Urothelium cell line (cell line): ENCODE data around the gene P3R3URF.

Experiments used
- DNase-seq: peaks from one replicate; pipeline ENCODE4 v3.0.0; 2011; ENCODE audit warnings: low spot score, mixed read lengths
- FAIRE-seq: peaks from 2 replicates; lab custom pipeline; 2011; peaks lifted over from hg19 to GRCh38; lab: Jason Lieb, UNC

Gene P3R3URF

DNA sequence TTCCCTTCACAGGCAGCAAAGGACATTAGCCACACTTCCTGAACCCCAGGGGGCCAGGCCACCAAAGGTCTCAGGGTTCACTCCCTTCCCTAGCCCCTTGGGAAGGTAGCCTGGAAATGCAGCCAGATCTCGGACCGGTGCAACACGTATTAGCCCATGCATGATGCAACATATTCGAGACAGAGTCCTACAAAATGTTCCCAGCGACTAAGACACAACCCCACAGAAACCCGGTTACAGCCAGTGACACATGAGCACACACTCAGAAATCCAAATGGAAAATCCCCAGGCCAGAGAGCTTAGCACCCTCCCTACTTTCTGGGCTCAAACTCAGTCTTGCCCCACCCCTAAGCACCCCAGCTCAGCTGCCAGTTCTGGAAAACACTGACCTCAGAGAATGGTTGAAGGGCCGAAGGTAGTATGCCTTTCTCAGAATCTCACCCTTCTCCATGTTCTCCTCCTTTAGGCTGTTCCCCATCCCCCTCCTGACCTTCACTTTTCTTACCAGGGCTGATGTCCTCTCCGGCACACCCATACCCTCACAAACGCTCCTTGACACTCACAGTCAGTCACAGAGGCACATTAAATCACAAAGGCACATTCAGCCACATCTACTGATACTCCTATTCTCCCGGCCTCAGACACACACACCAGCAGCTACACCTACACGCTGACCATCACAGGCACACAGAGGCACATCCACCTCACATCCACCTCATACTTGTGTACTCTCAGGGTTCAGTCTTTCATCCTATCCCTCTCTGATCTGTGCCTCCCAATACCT lies 1.6 kb downstream of the P3R3URF start, which contains the start of gene TSPAN1:
TSS of gene TSPAN1 (plus strand) at position 640 of the 784 bp plus-strand sequence. CDS start 6,021 bp downstream, outside the sequence.
- FAIRE-seq = no peak
- DNase-seq = no peak

GRCh38 chr1:46173361-46173856 lies 2.9 kb downstream of the P3R3URF start:
- no peak for FAIRE-seq
- no peak for DNase-seq

- FAIRE-seq (no peak), DNase-seq (no peak)
These were observed 4.0 kb downstream of the P3R3URF start for GRCh38 chr1:46172321-46172720.

- no peak for FAIRE-seq
- DNase-seq = no peak
These were observed 4.4 kb downstream of the P3R3URF start for GRCh38 chr1:46171871-46172270.

- no peak for FAIRE-seq
- no peak for DNase-seq
These were observed 4.9 kb downstream of the P3R3URF start for GRCh38 chr1:46171351-46171750.

DNA sequence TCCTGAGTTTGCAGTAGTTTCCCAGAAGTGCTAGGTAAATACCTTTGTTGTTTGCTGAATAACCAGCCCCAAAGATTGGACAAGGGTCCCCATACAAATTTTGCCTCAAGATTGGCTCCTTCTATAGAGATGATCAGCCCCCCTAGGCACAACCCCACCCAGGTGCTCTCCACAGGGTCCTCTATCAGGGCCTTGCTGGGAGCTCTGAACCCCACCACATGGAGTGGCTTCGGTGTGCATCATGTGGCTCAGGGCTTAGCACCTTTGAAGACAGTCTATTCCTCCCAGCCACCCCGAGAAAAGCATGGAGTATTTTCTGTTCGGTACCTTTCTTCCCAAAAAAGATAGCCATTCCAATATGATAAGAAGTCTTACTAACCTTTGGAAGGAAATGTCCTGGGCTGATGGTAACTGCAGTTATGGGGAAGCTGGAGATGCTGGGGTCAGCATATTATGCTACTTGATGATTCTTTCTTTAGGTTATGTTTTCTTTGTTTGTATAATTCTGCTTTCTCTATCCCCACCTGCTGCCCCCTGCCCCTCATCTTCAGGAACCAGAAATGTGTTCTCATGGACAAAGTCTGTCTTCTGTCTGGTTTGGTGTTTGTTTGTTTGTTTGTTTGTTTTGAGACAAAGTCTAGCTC lies 6.4 kb downstream of the P3R3URF start:
- FAIRE-seq (no peak), DNase-seq (no peak)

DNA sequence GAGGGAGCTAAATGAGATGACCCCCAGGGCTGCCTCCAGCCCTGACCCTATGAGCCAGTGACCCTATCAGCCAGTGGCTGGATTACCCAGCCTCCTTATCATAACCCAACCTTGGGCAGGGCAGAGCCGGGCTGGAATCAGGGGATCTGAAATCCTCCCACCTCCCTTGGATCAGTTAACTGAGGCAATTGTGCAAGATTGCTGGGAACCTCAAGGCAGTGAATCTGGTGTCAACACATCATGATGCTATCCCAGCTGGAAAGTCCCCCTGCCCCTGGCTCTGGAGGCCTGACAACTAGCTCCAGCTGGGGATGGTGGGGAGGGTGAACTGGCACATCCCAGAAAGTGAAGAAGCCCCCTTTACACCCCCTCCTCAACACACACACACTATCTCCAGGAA lies 7.8 kb downstream of the P3R3URF start:
- no peak for FAIRE-seq
- no peak for DNase-seq

- FAIRE-seq (no peak), DNase-seq (no peak)
These were observed 9.5 kb downstream of the P3R3URF start for GRCh38 chr1:46166521-46167462.

GRCh38 chr1:46160212-46160611 lies 16.1 kb downstream of the P3R3URF start:
- FAIRE-seq (no peak), DNase-seq (no peak)

GRCh38 chr1:46159516-46159915 lies 16.8 kb downstream of the P3R3URF start:
- DNase-seq (no peak), FAIRE-seq (no peak)

DNA sequence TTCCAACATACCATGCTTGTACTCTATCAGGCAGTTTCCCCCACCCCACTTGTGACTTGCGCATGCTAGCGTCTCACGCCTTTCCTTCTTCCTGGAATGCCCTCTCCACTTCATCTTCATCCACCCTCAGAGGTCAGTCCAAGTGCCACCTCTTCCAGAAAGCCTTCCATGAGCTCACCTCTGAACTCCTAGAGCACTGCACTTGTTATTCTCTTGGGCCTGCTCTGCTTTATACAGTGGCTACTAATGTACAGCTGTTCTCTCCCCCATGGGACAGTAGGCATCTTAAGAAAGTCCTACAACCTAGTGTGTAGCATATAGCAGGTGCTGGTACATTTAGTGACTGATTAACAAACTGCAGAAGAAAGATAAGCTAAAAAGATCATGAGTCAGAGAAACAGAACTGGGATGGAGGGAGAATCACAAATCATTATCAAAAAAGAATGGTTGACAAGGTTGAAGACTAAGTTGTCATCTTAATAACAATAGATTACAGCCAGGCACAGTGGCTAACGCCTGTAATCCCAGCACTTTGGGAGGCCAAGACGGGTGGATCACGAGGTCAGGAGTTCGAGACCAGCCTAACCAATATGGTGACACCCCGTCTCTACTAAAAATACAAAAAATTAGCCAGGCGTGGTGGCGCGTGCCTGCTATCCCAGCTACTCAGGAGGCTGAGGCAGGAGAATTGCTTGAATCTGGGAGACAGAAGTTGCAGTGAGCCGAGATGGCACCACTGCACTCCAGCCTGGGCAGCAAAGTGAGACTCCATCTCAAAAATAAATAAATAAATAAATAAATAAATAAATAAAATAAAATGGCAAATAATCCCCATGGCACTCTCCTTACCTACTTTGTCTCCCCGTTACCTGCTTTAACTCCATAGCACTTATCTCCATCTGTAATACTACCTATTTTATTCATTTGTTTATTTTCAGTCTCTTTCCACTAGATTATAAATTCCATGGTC lies 17.7 kb downstream of the P3R3URF start:
- no peak for FAIRE-seq
- DNase-seq = no peak

- no peak for FAIRE-seq
- DNase-seq = no peak
These were observed 18.4 kb downstream of the P3R3URF start for GRCh38 chr1:46157916-46158311.

- FAIRE-seq = no peak
- no peak for DNase-seq
These were observed 22.6 kb downstream of the P3R3URF start for GRCh38 chr1:46153732-46154131.

DNA sequence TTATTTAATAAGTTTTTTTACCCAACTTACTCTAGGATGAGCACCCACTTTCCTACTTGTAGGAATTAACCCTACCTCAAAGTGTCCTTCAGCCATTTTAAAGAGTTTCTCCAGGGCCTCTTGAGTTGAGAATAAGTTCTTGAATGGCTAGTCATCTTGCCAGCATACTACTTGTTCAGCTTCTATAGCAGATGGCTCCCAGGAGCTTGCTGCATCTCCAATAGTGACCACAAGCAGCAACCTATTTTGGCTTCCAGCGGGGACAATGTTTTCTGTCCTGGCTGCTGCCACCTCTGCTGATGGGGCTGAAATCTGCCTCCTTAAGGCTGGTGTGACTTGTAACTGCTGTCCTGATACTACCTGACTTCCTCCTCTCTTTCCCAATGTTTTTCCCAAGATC lies 23.1 kb downstream of the P3R3URF start:
- FAIRE-seq (no peak), DNase-seq (no peak)

DNA sequence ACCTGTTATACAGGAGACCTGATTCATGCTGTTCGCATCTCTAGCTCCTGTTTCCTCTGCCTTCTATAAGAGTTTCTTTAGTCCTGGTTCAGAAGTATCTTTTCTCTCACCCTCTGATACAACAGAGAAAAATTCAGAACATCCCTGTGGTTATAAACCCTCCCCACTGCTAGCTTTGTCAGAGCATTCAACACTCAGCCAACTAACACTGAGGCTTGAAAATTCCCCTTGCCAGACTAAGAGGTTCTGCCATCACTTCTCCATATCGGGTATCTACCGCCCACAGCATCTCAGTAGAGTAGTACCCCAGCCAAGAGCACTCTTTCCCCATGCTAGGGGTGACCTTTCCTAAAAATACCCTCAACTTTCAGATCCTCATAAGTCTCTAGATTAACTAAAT lies 24.3 kb downstream of the P3R3URF start:
- no peak for FAIRE-seq
- no peak for DNase-seq

DNA sequence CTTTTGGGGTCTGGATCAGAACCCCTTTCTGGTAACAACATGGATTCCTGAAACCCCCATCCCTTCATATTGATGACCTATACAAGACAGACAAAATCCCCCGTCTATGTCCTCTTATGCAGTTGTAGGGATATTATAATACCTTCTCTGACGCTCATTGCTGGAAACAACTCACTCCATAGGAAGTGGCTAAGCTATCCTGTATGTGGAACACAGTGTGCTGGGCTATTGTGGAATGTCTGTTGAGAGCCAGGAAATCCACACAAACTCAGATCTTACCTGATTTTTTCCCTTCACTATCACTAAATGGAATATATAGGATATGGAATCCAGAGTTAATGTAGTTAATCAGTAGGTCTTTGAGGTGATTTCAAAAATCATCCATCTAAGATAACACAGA lies 26.2 kb downstream of the P3R3URF start:
- DNase-seq (no peak), FAIRE-seq (no peak)

GRCh38 chr1:46148318-46148717 lies 28.0 kb downstream of the P3R3URF start:
- no peak for DNase-seq
- FAIRE-seq = no peak

DNA sequence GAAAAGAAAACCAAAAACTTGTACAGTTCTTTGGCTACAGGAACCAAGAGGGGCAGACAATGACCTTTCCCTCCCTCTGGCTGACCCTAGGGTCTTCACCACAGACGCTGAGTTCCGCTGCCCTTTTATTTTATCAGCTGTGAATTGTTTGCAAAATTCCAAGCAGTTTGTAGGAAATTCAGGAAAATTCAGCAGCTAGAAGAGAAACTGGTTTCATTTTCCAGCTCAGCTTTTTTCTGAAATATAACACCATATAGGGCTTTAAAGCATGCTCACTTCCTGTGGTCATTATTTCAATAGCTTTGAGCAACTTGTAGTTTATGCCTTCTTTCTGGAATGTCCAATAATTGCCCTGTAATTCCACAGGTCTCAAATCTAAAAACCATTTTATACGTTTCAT lies 38.4 kb downstream of the P3R3URF start:
- DNase-seq = no peak
- no peak for FAIRE-seq

- DNase-seq (no peak), FAIRE-seq (no peak)
These were observed 39.6 kb downstream of the P3R3URF start for GRCh38 chr1:46136711-46137110.
